ENCODE results near the gene NALCN.

The NALCN gene

DNA sequence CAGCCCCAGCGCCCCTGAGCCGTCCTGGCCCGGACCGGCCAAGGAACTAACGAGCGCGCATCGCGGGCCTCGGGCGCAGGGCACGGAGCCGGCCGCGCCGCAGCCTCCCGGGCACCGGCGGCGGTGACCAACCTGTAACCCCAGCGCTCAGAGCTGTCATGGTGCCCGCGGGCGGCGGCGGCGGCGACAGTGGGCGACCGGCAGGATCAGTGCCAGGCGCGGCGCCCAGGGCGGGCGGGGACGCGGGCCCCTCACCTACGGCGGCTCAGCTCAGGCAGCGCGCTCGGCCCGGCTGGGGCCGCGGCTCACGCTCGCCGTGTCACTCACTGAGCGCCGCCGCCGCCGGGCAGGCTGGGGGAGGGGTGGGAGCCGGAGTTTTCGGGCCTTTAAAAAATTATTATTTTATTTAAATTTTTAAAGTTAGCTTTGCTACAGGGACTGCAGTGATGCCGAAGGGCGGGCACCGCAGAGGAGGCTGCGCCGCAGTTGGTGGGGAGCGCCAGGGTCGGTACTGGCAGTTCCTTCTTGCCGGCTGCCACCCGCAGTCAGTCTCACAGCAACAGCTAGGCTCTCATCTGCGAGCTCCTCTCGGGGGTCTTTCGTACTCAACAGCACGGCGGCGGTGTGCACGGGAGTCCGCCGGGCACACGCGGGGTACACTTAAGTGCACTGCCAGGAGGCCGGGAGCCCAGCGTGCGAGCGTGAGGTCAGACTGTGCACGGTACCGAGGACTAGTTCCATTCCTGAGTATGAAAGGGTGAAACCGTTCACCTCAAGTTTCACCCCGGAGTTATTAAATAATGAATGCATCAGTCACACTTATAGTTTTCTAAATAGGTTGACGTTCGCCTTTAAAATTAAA, at the start of gene NALCN:
TSS of gene NALCN (minus strand) at position 328 of the 862 bp plus-strand sequence. CDS start 17,382 bp downstream, outside the sequence.
- DNase-seq = no peak

DNA sequence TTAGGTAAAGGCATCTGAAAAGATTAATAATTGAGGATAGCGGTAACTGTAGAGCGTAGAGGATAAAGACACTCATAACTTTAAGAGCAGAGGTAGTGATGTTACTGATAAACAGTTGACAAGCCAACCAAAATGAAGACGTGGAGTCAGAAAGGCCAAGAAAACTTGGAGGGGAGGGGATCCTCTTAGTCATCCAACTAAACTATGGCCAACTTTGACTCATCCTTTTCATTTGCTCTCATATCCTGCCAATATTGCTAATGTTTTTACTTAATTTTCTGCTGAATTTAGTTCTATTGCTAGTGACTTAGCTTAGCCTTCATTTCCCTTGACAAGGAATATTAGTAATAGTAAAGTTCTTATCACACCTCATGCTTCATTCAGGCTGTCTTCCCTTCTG, 49.6 kb upstream of the NALCN start:
- DNase-seq = no peak

DNA sequence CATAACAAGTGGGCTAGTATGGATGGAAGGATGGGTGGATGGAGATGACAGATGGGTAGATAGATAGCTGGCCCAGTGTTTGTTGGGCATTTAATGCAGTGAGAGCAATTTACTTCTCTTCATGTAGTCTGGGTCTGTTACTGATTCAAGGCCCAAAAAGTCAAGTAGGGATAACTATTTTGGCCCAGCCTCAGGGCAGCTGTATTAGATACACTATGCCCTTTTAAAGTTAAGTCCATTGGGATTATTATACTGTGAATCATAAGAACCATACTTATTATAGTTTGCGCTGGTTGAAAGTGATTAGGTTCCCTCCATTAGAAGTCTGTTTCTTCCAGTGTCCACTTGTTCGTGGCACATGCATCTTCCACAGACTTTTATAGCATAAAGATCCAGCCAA, 40.9 kb upstream of the NALCN start:
- DNase-seq = no peak

DNA sequence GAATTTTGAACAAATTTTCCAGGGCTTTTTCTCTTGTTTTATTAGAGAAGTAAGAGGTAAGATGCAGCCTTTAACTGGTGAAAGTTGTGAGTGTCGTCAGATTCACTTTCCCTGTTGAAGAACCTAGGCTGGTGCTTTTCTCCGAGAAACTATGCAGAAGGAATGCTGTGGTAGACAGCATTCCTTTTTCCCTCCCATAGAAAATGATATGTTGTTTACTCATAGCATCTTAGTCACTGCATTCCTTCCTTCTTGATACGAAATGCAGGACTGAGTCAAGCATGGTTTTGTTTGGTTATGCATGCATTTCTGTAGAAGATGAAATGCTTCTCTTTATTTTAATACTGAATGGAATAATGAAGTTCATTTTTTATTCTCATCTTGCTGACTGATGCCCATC, 39.6 kb upstream of the NALCN start:
- DNase-seq = no peak

DNA sequence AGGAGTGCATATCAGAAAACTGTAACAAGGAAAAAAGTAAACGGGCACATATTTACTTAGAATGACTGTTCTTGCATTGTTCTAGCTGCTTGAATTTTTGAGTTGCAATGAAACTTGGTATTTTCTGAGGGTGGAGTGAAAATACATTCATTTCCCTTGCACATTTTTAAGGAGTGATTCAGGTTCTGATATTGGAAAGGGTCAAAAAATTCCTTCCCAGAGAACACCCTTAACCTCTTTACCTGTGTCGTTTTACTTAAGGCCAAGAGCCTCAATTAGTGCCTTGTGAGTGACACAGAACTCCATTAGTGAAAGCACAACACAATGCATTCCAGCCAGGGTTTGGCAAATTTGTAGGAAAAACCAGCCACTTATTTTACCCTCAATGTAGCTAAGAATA, 38.5 kb upstream of the NALCN start:
- no peak for DNase-seq

DNA sequence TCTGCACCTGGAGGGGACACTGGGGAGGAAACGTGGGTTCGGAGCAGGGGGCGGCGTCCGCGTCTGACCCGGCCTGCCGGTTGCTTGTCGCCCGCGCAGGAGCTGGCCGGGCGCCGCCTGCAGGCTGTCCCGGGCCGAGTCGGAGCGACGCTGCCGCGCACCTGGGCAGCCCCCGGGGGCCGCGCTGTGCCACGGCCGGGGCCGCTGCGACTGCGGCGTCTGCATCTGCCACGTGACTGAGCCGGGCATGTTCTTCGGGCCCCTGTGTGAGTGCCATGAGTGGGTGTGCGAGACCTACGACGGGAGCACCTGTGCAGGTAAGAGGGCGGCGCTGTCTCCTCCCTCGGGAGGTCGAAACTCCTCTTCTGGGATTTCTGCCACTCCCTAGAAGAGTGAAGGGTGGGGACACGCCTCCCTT, 37.5 kb upstream of the NALCN start:
- no peak for DNase-seq

DNA sequence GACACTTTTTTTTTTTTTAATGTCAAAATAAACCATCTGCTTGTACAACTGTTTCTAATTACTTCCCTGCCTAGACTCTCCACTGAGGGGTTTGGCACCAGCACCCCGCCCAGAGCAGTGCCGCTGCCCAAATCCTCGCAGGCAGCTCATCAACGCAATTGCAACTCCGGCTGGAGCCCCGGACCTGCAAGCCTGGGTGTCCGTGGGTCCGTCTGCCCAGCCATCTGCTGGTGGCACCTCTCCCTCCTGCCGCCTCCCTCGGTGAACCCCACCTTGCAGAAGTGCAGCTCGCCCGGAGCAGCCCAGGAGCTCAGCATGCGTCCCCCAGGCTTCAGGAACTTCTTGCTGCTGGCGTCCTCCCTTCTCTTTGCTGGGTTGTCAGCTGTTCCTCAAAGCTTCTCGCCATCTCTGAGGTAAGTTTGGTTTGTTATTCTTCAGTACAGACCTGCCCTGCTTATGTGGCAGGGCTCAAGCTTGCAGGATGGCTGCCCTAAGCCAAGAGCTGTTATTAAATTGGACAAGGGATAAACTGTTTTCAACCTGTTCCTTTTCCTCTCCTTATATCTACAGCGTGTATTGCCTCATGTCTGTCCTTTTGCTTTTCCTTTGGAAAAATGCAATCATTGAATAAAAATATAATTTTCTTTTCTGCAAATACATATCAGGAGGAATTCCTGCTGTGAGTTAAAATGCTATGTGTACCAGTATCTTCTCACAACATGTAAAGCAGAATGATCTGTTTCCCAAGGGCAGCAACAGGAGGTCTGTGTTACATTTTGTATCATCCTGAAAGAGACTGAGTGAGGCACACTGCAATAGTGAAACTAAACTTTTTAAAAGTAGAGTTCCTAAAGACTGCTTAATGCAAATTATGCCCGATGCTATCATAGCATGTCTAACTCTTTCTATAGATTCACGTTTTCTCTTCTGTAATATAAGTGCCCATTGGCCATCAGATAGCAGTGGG, 36.5 kb upstream of the NALCN start, which contains the start of gene ITGBL1:
TSS of gene ITGBL1 (plus strand) at position 157 of the 967 bp plus-strand sequence. CDS start at position 316, 159 bp downstream.
- DNase-seq = no peak

DNA sequence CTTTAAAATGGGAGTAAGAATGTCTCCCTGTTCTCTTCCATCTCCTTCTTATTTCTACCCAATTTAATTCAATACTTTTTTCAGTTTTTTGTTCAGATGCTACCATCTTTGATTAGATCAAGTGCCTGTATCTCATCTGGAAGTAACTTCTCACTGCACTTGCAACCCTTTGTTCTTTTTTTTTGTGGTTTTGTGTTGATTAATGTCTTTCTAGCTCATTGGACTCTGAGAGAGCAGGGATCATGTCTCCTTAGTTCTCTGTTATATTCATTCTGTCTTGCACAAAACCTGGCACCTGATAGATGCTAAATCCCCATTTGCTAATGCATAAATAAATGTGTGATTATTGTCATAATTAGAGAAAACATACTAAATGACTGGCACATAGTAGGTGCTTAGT, 35.3 kb upstream of the NALCN start:
- no peak for DNase-seq

DNA sequence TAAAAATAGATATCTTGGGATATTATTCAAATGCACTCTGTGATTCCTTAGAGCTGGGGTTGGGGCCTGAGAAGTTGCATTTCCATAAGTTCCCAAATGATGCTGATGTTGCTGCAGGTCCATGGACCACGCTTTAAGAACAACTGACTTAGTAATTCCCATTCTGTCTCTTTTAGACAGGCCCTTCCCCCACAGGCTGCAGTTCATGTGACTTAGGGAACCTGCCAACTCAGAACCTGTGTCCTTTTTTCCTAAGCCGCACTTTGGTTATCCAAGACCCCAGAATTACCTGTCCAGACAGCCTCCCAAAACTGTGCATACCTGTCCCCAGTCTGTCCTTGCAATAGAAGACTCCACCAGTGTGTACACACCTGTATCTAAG, 34.4 kb upstream of the NALCN start:
- DNase-seq = no peak

DNA sequence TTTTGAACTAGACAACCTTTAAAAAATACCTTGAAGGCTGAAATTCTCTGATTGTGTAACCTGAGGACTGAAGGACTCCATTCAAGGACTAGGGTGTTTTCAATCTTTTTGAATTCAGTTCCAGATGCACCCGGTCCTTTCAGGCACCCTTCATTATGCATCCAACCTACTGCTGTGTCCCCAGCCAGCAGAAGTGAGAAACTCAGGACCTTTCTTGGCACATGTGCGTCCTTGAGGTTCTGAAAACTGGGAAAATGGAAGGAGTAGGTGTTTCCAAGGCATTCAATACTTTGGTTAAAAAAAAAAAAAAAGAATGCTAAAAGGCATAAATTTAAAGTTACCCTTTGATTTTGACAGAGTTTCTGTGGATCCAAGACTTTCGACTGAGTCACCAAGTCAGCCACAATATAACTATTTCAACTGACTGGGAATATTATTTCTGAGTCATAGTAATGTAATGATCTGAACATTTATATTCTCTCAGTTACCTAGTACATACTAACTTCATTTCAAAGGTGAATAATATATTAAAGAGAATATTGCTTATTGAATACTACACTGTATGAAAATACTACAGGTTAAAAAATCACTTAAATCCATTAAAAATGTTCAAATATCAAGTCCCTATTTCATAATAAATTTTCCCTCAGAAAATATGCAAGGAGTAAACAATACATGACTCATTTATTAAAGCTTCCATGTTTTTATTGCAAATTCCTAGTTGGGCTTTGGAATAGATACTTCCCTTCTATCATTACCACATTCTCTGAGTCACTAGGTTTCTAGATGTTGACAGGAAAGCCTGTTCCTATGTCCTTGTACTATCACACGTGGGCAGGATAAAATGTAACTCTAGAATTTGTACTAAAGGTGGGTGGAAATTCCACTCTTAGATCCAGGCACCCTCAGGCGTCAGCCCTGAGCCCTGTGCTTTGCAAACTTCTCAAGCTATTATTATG, 33.8 kb upstream of the NALCN start:
- DNase-seq = no peak

DNA sequence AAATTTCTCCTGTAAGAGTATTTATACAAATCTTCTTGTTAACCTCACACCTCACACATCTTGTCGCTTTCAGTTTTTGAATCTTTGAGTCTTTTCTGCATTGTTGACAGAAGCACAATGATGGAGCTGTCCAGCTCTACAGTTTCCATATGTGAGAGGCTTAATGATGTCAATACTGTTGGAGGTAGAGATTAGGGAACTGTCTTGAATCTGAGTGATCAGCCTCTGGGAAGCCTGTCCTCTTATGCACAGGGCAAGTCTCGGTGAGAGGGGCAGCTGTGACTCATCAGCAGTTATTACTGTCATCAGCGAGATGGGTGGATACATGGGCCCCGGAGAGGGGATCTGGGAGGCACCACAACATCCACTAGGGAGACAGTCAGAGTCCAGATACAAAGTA, 31.5 kb upstream of the NALCN start:
- no peak for DNase-seq

DNA sequence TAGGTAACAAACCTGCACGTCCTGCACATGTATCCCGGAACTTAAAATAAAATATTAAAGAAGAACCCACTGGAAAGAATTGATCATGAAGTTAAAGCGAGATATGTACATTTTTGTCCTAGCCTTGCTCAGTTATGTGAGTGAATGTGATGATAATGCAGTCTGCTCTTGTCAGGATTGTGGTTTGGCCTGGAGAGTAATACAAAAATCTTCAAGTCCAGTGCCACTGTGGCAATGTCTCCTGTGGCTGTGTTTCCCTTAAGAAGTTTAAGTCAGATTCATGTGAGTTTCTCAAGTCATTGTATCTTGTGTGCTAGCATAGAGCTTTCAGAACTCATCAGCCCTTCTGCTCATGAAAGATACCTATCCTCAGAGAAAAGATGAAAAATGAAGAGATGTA, 18.2 kb upstream of the NALCN start:
- no peak for DNase-seq

DNA sequence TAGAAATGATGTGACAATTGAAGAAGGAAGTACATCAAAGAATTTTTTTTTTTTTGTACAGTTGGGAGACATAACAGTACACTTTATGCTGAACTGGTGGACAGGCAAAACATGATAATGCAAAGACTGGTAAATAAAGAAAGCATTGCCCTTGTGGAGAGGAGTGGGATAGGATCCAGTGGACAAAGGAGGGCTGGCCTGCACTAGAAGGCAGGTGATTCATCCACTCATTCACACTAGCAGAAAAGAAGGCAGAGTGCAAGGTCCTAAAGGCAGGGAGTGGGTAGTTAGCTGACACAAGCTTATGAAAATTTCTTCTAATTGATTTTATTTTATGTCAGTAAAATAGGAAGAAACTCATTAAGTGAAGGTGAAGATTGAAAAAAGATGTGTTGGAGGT, 17.6 kb upstream of the NALCN start:
- DNase-seq = no peak

DNA sequence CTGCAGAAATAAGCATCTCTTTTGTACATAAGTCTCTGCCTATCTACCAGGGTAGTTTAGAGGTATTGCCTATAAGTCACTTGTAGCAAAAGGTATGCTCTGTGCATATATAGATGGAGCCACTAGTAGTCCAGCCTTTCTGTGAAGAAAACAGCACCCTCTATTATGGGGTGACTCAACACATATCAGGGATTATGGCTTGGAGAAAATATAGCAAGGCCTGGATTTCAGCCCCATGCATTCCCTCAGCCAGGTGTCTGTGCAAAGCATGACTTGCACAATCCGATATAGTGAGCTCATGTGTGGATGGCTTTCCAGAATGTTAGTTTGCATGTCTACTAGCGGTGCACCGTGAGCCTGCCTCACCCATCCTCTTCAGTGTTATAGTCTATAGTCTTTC, 13.4 kb upstream of the NALCN start:
- no peak for DNase-seq

DNA sequence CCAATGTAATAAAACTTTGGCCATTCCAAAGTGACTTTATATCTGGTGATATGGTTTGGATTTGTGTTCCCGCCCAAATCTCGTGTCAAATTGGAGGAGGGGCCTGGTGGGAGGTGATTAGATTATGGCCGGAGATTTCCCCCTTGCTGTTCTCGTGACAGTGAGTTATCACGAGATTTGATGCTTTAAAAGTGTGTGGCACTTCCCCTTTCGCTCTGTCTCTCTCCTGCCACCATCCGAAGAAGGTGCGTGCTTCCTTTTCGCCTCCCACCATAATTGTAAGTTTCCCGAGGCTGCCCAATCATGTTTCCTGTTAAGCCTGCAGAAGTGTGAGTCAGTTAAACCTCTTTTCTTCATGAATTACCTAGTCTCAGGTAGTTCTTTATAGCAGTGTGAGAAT, 9.3 kb upstream of the NALCN start:
- no peak for DNase-seq

DNA sequence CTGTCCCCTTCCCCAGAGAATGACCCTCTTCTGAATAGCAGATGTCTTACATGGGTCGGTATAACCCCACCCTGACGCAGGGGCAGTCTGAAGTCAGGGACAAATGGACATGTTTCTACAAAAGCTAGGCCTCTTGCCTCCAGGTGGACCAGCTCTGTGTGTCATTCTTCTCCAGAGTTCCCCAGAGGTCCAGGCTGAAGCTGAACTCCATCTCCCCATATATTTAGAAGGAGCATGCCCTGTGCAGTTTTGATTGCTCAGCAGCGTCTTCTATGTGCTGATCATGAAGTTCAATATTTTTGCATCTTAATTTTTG, 8.8 kb upstream of the NALCN start:
- DNase-seq = no peak

DNA sequence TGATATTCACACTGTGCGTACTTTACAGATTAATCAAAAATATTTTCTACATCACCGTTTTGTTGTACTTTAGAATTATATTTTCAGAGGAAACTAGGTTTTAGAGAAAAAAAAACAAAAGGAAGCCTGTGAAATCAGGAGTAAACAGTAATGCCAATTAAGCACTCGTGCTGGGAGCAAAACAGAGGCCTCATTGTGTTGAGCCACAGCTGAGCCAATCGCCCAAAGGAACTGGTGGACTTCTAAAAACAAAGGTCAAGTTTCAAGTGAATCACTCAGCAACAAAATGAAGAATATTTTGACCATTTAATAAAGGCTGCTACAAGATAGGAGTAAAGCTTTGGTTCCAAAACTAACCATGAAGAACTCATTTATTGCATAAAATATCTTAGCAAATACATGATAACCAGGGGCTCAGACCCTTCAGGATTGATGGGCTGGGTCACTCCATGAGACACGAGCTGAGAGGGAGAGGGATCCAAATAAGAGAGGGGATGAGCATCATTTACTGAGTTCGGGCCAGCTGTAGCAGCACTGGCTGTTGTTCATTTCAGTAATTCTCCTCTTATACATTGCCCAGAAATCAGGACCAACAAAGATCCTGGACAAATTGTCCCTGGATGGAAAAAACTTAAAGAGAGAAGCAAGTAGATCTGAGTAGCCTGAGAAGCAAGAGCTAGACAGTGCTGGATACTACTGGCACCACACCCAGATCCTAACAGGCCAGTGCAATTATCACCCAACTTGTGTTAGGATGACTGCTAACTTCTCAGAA, 8.3 kb upstream of the NALCN start:
- DNase-seq = no peak

DNA sequence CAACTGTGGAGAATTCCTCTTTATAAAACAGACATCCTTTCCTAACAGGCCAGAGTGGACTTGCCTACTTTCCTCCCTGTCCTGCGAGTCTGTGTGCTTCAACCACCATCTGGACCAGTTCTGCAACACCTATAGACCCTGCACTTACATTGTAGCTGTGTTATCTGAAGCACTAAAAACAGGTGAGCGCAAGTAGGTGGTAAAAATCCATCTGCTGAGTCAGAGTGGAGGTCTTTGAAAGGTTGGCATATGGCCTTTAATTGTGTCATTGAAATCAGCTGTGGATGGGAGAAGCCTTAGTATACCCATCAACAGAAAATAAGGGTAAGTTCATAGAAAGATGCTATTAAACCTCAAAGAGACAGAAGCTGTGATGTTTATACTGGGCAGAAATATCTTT, 7.6 kb upstream of the NALCN start:
- no peak for DNase-seq

DNA sequence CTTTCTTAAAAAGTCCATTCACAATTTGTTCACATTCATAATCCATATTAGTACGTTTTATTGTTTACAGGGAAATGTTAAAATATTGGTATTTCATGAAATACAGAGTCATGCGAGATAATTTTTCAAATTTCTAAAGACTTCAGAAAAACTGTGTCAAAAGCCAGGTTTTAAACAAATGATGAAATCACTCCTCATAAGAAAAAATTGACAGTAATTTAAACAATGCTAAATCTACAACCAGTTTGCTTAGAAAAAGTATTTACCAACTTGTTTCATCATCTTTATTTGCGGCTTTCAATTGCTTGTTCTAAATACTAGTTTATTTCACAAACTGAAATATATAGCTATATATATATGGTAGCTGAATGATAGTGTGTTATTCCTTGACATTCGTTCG, 1.2 kb upstream of the NALCN start:
- DNase-seq = no peak

DNA sequence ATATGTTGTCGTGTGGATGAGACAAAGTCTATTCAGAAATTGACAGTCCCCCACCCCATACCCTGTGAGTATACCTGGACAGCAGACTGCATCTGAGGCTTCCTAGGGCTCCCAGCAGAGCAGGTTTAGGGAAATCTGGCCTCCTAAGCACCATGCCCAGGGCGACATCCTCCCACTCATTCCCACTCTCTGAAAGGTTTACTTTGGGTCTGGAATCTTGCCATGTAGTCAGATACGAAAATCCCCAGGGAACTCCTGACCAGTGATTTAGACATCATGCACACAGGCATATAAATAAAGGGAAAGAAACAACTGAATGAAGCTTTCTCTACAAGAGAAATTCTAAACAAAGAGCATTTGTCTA, 717 bp upstream of the NALCN start:
- DNase-seq = no peak

DNA sequence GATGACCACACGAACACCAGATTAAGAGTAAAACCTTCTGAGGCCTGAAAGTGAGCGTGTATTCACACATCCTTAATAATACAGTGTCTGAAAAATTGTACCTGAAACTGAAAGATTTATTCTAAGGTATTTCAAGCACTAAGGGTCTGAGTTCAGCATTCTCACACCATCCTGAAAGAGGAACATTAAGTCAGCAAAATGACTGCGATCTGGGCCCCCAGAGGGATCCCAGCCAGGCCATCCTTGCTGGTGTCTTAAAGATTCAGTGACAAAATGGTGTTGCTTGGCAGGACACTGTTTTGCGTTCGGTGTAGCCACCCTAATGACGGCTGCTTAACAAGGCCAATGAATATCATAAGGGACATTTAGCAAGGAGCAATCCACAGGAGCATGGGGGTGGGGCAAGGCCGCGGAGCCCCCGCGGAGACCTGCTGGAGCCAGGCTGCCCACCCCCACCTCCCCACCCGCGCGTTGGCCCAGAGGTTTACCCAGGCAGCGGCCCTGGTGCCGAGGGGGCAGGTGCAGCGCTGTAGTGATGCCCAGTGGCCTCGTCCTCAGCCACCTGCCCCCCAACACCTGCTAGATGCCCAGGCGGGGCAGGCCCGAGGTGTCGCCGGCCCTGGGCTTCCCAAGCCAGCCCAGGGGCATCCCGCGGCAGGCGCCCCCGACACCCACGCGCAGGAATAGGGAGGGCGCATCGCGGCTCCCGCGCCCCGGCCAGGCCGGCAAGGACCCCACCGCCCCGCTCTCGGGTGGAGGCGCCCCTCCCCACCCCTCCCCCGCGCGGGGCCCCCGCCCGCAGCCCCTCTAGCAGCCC, 742 bp downstream of the NALCN start:
- DNase-seq = no peak

All from inflammatory macrophage treated with lipopolysaccharide for 4 hours (primary cell).